Esophagus muscularis mucosa (tissue), 3 donors: ENCODE results near the gene GOLGA2.

Experiments used
- POLR2A ChIP-seq: fragments of 450-650 bp; IDR thresholded peaks from one replicate; pipeline ENCODE4 v1.6.1; 2017; ENCODE audit warnings: antibody characterized with exemption, moderate library complexity, mild to moderate bottlenecking, low read depth
- TF ChIP-seq, protein P1 (sequence below), 3 experiments: fragments of 200-600 bp in 2 of 3; fragments of 450-650 bp in 1 of 3; sonication (generic) in 2 of 3; IDR thresholded peaks; one replicate each; pipeline ENCODE4 v1.5.1; 2017 to 2019; ENCODE audit warnings: antibody characterized with exemption in 3 of 3, mild to moderate bottlenecking in 2 of 3, moderate library complexity in 1 of 3

DNA sequence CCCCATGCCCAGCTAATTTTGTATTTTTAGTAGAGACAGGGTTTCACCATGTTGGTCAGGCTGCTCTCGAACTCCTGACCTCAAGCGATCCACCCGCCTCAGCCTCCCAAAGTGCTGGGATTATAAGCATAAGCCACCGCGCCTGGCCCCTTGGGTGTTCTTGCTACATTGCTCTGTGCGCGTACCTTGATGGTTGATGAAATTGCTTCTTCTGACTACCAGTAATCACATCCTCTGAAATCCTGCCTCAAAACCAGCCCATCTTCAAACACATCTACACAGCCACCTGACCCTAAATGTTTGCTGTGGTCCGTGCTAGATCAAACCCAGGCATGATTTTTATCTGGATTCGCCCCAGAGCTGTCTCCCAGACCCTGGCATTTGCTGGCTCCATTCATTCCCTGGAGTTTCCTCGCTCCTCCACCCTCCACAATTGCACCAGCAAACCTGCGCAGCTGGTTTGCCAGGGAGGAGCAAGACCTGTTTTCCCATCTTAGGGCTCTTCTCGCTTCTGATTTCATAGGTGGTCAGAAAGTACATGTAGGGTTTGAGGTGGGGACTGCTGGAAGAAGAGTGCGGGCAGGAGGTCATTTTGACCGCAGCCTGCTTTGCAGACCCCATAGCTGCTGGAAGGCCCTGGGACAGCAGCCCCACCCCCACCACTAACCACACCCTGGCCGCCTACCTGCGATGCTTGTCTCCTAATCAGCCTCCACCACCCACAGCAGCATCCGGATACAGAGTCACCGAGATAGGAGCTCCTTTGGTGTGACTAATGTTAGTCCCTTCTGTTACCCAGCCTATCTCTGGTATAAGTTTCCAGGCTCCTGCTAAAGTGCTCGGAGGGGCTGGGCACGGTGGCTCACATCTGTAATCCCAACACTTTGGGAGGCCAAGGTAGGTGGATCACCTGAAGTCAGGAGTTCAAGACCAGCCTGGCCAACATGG, 23.0 kb upstream of the GOLGA2 start:
- TF ChIP-seq, protein P1, sequence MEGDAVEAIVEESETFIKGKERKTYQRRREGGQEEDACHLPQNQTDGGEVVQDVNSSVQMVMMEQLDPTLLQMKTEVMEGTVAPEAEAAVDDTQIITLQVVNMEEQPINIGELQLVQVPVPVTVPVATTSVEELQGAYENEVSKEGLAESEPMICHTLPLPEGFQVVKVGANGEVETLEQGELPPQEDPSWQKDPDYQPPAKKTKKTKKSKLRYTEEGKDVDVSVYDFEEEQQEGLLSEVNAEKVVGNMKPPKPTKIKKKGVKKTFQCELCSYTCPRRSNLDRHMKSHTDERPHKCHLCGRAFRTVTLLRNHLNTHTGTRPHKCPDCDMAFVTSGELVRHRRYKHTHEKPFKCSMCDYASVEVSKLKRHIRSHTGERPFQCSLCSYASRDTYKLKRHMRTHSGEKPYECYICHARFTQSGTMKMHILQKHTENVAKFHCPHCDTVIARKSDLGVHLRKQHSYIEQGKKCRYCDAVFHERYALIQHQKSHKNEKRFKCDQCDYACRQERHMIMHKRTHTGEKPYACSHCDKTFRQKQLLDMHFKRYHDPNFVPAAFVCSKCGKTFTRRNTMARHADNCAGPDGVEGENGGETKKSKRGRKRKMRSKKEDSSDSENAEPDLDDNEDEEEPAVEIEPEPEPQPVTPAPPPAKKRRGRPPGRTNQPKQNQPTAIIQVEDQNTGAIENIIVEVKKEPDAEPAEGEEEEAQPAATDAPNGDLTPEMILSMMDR (IDR thresholded peaks at IDR 0.05) = no peak
- no peak for TF ChIP-seq POLR2A
